Stimulated activated CD4-positive, alpha-beta T cell treated with anti-CD3 and anti-CD28 coated beads, Interleukin-12 subunit alpha, Interleukin-12 subunit beta, amount 100 ng/mL, for 48 hours (primary cell): Measurements from ENCODE around the gene NRXN3.

ENCODE experiments used
- DNase-seq, 3 donors: peaks; one replicate each; pipeline ENCODE4 v3.0.0-alpha.2; 2020; ENCODE audit warnings: low read depth in 2 of 3, low spot score in 1 of 3

Gene NRXN3

DNA sequence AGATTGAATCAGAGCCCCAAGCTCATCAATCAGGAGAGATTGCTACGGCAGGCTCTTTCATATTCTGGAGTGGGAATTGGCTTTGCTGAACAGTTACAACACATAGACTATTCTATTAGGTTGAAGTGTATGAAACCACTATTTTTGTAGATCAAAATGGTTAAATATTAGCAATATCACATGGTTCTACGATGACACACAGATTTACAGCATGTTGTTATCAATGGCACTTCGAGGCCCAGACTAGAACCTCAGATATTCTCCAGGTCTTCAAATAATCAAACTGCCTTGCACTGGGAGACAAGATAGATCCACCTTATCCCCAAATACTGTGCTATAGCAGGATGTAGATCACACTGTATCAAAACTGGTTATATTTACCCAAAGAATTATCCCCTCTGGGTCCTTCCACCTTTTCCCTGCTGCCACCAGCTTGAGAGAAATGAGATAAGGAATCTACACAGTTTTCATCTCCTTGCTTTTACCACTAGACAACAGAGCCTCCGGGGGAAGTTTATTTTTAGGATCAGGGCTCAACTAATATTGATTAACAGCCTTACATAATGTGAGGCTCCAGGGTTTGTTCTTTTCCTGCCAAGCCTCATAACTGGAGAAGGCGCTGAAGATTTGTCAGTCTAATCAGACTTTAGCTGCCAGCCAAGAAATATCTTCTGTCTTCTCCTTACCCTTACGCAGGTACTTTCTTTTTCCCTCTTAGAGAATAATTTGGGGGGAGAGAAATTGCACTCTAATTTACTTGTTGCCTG is 1534.1 kb downstream of the NRXN3 start:
- no peak for DNase-seq

DNA sequence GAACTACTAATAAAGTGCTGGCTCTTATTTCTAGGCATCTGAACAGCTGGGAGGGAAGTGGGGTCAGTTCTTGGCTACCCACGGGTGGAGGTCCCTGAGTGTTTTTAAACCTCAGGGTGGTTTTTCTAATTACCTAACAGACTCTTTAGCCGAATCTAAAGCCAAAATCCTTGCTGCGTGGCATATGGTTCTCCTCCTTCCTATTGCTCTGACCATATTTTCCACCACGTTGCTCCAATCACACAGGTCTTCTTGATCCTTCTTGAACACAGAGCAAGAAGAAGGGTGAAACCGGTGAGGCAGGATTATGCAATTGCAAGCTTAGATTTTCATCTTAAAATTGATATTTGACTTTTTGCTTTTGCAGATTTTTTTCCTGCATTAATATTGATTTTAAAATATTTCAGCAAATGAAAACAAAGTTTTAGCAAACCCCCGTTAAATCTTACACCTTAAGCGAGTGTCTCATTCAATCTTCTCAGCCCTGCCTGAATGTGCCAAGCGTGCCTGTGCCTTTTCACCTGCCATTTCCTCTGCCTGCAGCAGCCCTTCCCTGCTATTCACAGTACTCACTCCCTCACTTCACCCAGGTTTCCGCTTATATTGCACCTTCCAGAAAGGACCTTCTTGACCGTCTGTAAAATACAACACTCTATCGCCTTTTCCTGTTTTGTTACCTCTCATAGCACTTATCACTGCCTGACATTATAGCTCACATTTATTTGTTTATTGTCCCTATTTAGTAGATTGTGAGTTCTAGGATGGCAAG is 1535.1 kb downstream of the NRXN3 start:
- DNase-seq: no peak

DNA sequence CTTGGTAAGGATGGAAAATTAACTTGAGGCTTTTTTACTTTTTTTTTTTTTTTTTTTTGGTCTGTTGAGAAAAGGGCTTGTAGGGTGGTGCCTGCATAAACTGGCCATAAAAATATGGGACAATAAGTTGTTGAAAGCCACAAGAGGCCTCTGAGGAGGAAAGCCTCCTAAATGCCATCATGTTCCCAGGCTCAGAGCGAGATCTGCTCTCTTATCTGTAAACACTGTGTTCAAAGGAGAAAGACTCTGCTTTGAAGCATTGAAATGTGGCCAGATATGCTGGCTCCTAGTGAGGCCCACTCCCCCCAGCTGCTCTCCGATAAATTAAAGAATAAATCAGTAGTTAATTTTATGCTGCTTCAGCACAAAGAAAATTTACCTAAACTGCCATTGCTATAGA is 1536.2 kb downstream of the NRXN3 start:
- DNase-seq: no peak

DNA sequence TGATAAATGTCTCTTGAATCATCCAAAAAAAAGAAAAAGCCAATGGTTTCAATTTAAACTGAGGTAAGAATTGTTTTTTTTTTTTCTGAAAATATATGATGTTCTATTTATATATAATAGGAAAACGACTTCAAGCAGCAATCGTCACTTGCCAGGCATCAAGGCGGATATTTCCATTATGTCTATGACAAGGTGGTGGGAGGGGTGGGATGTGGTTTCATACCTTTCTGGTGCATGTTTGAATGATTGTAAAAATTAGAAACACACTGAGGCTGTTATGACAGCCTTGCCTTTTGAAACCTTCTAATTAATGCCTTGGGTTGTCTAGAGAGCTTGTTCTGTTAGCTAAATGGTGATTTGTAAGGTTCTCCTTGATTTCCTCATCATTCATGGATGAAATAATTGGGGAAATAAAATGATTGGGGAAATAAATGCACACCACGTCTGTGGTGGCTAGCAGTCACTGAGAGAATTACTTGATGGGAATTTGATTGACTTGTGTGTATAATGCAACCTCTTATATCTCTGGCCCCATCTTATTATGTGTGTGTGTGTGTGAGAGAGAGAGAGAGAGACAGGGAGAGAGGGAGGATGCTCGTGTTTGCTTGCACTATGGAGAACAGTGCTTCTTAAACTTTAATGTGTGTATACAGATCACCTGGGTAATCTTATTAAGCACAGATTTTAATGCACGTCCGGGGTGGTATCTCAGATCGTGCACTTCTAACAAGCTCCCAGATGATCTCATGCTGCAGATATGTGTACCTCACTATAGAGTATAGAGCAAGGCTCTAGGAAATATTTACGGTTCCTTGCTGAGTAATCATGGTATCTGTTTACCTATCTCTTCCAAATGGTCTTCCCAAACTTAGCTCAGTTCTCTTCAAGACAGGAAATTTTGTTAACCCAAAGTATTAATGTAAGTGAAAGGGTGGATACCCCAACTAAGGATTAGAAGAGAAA is 1538.5 kb downstream of the NRXN3 start:
- DNase-seq: no peak

DNA sequence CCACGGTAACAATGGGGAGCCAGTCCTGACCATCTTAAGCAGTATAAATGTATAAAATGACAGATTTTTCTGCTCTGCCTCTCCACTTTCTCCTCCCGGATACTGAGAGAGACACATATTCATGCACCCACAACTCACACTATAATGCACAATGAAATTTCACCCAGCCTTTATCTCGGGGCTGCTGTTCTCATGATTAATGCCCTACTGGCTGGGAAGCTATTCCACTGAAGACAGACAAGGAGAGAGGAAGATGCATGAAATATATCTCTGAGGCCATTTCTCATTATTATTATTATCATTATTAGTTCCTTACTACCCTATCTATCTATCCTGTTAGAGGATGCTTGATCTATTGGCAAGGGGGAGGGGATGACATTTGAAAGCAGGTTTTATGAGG is 1539.4 kb downstream of the NRXN3 start:
- no peak for DNase-seq

DNA sequence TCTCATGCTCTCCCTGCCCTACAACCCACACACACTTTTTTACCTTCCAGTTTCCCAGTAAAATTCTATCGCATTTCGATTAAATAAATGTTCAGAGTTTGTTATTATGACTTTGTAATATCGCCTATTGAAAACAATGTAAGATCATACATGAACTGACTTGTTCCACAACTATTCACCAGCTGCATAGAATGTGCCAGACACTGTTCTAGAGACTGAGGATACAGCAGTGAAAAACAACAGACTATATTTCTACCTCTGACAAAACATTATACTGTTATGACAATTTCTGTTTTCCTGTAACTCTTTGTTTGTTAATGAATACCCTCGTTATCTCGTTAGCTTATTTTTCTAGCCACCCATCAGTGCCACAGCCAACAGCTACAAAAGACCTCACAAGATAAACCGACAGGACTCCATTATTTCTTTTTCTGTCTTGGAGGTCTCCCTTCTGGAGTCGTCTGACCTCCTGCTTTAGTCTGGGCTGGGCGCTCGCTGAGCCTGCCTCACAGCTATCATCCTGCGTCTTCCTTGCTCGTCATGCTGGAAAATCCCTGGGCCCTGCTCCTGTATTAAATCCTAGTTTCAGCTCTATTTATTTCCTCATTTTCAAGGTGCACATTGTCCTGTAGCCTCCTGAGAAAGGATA is 1542.3 kb downstream of the NRXN3 start:
- DNase-seq: no peak

DNA sequence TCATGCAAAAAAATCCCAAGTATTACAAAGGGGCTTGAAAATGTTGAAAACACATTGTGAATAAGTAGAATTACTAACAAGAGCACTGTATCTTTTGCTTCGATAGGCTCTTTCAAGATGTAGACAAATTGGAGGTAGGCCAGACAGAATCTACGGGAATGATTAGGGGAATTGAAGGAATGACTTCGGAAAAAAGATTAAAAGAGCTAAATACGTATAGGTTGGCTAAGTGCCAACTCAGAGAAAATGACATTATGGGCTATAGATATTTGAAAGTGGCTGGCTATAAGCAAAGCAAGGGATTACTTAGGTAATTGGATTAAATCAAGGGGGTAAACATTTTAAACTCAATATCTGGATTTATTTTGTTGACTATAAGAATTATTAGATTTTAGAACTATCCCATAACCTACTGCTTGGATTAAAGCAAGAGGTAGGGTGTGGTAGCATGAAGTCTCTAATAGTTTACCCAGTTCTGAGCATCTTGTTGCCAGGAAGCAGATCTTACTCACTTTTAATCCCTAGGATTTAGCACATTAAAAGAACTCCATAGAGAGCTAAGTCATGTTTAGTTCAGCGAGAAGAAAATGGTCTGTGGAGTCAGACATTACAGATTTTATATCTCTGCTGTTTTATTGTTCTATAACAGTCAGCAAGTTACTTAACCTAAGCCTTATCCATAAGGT is 1551.4 kb downstream of the NRXN3 start:
- DNase-seq: no peak

DNA sequence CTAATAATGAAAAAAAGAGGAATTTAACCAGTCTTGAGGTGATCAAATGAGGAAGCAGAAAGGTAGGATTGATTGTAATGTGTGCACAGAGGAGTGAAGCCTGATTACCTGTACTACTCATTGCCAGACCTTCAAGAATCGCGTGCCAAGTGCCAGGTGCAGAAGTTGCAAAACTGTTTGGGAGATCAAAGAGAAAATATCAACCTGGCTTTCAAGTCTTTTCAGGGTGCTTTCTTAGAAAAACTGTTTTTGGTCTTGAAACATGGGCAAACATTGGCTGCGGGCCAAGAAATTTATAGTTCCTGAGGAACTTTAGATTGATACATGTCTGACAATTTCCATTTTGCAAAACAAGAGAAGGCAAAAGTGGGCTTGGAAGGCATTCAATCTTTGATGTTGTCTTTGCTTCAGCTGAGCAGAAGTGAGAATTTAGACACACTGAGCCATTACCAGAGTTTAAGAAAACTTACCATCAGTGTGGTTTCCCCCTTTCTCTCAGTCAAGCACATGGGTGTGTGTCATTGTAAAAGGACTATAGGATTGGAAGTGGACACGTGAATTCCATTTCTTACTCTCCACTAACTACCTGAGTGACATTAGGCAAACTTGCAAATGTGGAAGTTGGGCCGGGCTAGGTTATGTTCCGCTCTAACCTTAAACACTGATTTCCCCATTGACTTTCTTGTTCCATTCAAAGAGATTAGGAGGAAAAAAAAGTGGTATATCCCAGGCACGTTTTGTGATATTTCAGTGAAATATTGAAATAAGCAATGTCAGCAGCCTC is 1555.0 kb downstream of the NRXN3 start:
- DNase-seq: no peak

DNA sequence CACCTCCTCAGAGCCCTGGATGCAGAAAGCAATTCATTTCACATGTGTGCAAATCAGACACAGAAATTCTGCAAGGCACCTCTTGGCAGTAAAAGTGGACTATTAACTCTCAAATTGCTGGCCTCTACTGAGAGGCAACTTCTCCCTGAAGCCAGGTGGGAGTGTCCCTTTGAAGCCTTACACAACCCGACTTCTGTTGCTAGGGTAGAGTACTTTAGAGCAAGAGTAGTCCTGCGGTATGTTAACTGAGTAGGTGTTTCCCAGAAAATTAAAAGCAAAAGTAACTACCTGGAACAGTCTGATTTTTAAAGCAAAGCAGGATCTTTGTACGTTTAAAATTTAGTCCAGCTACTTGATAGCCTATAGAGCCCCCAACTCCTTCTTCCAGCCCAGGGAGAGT is 1557.7 kb downstream of the NRXN3 start:
- no peak for DNase-seq

DNA sequence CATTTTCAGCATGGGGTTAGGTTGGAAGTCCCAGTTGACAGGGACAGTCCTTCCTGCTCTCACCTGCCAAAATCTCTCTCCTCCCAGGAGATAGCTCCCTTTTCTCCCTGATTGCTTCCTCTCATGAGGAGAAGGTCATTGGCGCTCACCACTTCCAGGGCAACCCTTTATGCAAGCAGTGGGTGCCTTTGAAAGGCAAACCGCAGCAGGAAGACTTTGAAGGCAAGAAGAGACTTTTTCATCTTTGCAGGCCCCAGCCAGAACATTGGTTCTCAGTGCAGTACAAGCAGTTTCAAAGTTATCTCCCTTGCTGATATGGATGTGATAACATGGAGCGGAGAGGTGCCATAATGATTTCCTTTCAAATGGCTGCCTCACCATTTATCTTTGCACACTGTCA is 1558.2 kb downstream of the NRXN3 start:
- DNase-seq: no peak

DNA sequence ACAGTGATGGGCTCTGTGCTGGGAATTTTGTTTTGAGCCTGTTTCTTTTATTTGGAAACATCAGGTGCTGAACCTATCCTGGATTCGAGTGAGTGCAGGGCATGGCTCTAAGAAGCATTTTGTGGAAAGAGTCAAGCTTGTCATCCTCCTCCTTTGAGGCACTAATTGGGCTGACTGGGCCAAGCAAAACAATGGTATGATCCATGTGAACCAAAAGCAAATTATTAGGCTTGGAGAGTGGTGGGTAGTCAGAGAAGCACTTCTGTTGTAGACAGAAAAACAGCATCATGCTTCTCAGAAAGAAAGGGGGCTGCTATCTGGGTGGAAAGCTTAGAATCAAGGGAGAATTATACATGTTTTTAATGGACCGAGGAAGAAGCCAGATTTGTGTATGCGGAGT is 1559.6 kb downstream of the NRXN3 start:
- no peak for DNase-seq

DNA sequence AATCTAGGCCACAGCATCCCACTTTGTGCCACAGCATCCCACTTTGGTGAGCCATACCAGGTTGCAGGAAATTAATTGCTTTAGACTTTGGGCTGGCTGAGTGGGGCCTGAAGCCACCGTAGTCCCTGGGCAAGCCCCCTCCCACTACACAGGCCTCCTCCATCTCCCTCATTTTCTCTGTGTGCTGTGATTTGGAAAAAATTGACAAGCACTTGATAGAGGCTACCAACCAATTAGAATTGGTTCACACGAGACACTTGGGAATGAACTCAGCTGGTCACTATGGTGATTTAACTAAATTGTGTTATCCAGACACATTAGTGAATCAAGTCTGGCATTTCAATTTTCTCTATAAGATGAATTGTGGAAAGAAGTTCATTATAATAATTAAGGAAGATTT is 1560.0 kb downstream of the NRXN3 start:
- no peak for DNase-seq

DNA sequence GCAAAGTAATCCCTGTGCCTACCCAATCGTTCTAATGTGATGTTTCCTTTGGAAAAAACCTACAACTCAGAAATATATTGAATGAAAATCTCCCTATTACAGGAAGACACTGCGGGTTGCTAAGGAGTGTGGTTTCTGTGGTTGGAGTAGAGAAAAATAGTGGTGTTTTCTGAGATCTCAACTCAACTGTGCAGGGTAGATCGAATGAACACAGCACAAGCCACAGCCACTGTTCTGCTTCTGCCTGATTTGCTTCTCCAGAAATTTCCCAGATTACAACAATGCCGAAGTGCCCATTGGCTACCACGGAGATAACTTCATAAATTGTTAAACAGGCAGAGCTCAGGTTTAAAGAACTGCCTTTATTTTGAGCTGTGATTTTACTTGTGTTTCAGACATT is 1560.8 kb downstream of the NRXN3 start:
- no peak for DNase-seq

DNA sequence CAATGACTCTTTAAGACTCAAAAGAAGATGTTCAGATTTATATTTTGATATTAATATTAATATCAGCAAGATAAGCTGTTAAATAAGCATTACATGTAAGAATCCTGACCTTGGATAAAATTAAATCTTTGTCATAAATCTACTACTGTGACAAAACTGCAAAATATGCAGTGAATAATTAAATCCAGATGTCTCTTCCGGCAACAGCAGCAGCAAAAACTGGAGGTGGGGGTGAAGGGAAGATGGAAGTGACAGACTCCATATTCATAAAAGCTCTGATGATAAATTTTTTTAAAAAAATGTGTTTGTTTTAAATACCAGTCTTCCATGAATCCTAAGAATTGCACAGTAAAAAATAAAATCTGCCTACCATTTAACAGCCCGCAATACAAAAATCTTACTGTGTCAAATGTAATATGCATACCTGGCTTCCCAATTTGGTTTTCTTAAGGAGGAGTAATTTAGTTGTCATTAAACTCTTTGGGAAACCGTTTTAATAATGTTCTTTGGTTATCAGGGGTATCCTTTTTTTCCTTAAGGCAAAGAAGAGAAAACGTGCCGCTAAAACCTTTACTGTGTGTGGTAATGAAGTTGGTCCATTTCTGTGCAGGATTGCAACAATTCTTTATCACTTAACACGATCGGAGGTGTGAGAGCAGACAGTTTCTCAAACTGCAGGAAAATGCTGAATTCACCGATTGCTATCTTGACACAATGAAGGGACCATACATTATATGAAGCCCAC is 1562.9 kb downstream of the NRXN3 start:
- DNase-seq: no peak

DNA sequence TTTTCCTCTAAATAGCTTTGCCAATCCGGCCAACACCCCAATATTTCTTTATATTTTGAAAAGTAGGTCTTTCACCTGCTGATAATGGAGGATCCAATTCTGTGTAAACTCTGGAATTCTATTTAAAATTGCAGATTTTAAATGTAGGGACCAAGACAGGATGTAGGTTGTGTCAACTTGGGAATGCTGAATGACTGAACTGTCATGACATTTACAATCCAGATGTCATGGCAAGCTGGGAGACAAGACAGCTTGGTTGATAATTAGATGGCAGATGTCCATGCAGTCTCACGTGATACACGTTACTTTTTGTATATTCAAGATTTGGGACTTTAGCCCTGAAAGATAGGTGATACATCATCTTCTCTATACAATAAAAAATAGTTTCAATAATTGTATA is 1564.0 kb downstream of the NRXN3 start:
- DNase-seq: no peak

DNA sequence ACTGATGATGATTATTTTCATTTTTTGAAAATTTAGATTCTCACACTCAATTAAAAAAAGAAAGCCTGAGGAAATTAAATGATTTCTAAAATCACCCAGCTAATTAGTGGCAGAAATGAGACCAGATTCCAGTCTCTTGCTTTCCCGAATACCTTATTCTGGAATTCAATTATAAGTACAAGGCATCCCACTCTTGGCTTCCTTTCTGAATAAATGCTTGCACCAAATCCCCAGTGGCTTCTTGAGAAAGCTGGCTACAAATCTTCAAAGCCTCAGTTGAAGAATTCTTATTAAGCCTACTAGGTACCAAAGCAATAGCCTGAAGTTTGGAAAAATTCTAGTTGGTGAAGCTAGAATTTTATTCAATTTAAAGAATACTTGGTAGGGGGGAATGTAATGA is 1564.5 kb downstream of the NRXN3 start:
- DNase-seq: no peak

DNA sequence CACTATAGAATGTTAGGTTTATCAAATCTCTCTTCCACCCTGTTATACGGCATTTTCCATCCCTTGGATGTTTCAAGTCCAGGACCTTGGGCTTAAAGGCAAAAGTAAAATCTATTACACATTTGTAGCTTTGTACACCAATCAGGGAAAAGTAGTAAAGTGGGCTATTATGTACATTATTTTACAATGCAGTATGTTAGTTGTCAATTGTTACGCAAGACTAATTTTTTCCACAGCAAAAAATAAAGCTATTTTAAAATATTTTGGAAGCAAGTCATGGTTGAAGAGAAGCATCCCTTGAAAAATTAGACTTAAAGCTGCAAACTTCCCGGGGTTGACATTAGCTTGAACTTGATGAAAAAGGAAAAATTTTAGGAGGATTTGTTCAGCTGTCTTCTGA is 1564.9 kb downstream of the NRXN3 start:
- DNase-seq: no peak

DNA sequence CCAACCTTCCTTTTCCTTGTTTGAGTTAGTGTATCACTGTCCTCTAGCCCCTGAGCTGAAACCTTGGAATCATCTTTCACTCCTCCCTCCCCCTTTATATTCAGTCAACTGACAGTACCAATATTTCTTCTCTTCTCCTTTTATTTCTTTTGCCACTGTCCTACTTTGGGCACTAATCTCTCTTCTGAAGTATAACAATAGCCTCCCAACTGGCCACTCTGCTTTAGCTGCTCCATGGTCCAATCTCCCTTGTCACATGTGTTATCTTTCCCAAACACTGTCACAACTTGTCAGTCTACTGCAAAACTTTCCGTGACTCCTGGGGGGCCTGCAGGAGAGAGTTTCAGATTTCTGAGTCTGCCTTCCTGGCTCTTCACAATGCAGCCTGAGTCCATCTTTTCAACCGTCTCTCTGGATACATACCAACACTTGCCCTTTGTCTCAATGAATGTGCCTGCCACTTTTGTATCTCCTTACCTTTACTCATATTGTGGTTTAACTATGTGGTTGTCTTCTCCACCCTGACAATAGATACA is 1570.0 kb downstream of the NRXN3 start:
- DNase-seq: no peak

DNA sequence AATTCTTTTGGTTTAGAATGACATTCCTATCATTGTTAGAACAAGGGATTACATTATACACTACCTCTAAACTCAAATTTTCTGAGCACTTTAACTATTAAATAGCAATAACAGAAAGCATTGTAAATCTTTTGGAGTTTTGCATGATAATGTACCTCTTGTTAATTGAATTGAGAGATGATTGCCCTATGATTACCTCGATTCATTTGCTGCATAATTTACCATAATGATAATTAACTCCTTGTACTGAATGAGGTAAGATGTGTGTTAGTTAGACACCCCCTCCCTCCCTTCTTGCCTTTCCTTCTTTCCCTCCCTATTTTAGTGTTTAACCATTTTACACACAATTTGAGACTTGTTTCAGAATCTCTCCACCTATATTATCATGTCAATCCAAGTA is 1572.0 kb downstream of the NRXN3 start:
- no peak for DNase-seq
